Muscle layer of colon (tissue), 2 donors: ENCODE data around the gene CREB3.

Source experiments
- H3K27ac ChIP-seq: one replicate; pipeline ENCODE4 v1.7.0; 2013; ENCODE audit warnings: low read depth, mild to moderate bottlenecking, low read length, moderate library complexity
- H3K27me3 ChIP-seq, 2 donors: one replicate each; pipeline ENCODE4 v1.7.0; 2013; ENCODE audit warnings: low read length in 2 of 2, mild to moderate bottlenecking in 2 of 2; ENCODE audit not compliant: insufficient read depth in 2 of 2, control insufficient read depth in 1 of 2
- H3K36me3 ChIP-seq: one replicate; pipeline ENCODE4 v1.7.0; 2013; ENCODE audit warnings: mild to moderate bottlenecking, low read length; ENCODE audit not compliant: insufficient read depth
- H3K4me1 ChIP-seq: one replicate; pipeline ENCODE4 v1.7.0; 2013; ENCODE audit warnings: mild to moderate bottlenecking, low read length; ENCODE audit not compliant: insufficient read depth
- H3K4me3 ChIP-seq, 2 donors: one replicate each; pipeline ENCODE4 v1.7.0; 2013; ENCODE audit warnings: low read length in 2 of 2, low read depth in 1 of 2, mild to moderate bottlenecking in 1 of 2, moderate library complexity in 1 of 2
- H3K9ac ChIP-seq: one replicate; pipeline ENCODE4 v1.7.0; 2013; ENCODE audit warnings: low read length
- H3K9me3 ChIP-seq: one replicate; pipeline ENCODE4 v1.7.0; 2013; ENCODE audit warnings: mild to moderate bottlenecking, low read length
- donor health status: abdominal sarcoma.
- donor health status: Adenocarcinoma of cecum.

Gene CREB3

GRCh38 chr9:35741740-35742139 is 9.3 kb downstream of the CREB3 start:
- H3K9me3 ChIP-seq = no peaks in the 10 kb centered on the region
- H3K9ac ChIP-seq = no peak overlapping the region
- H3K27me3 ChIP-seq = no peaks in the 10 kb centered on the region
- H3K4me1 ChIP-seq = peaks cover 13% of the 10 kb centered on the region
- no peak overlapping the region for H3K27ac ChIP-seq
- H3K4me3 ChIP-seq = no peak overlapping the region
- peaks cover 83% of the 10 kb centered on the region for H3K36me3 ChIP-seq

GRCh38 chr9:35743452-35743851 is 11.0 kb downstream of the CREB3 start:
- no peak overlapping the region for H3K4me3 ChIP-seq
- H3K9me3 ChIP-seq = no peaks in the 10 kb centered on the region
- H3K36me3 ChIP-seq = peaks cover 66% of the 10 kb centered on the region
- H3K4me1 ChIP-seq = peaks cover 23% of the 10 kb centered on the region
- H3K27me3 ChIP-seq = no peaks in the 10 kb centered on the region
- H3K27ac ChIP-seq = peak overlapping the region; percentile 24
- no peak overlapping the region for H3K9ac ChIP-seq

- H3K9me3 ChIP-seq = no peaks in the 10 kb centered on the region
- no peak overlapping the region for H3K4me3 ChIP-seq
- peaks cover 23% of the 10 kb centered on the region for H3K4me1 ChIP-seq
- H3K9ac ChIP-seq = no peak overlapping the region
- peak overlapping the region; percentile 24 for H3K27ac ChIP-seq
- H3K27me3 ChIP-seq = no peaks in the 10 kb centered on the region
- peaks cover 61% of the 10 kb centered on the region for H3K36me3 ChIP-seq
These were observed 11.5 kb downstream of the CREB3 start for GRCh38 chr9:35743880-35744518.

GRCh38 chr9:35745569-35745968 is 13.1 kb downstream of the CREB3 start:
- Histone ChIP-seq H3K36me3 (peaks cover 46% of the 10 kb centered on the region), H3K27ac (no peak overlapping the region), H3K9me3 (no peaks in the 10 kb centered on the region), H3K9ac (peak overlapping the region; percentile 4), H3K4me1 (peaks cover 32% of the 10 kb centered on the region), H3K27me3 (no peaks in the 10 kb centered on the region), H3K4me3 (peak overlapping the region in 1 of 2 donors; percentile 48)

GRCh38 chr9:35746583-35746982 is 14.1 kb downstream of the CREB3 start:
- no peaks in the 10 kb centered on the region for H3K27me3 ChIP-seq
- peaks cover 48% of the 10 kb centered on the region for H3K36me3 ChIP-seq
- peaks cover 32% of the 10 kb centered on the region for H3K4me1 ChIP-seq
- peak overlapping the region; percentile 67 for H3K27ac ChIP-seq
- peak overlapping the region; percentile 91 to 94 for H3K4me3 ChIP-seq
- no peaks in the 10 kb centered on the region for H3K9me3 ChIP-seq
- H3K9ac ChIP-seq = peak overlapping the region; percentile 91

- Histone ChIP-seq H3K9ac (peak overlapping the region; percentile 91), H3K9me3 (no peaks in the 10 kb centered on the region), H3K4me3 (peak overlapping the region; percentile 91 to 94), H3K27me3 (no peaks in the 10 kb centered on the region), H3K36me3 (peaks cover 48% of the 10 kb centered on the region), H3K4me1 (peaks cover 32% of the 10 kb centered on the region), H3K27ac (peak overlapping the region; percentile 93)
These were observed 15.9 kb downstream of the CREB3 start for GRCh38 chr9:35748242-35748857.

- peak within 1 kb of the TSS; percentile 91 for H3K9ac ChIP-seq
- no peaks in the 10 kb centered on the region for H3K9me3 ChIP-seq
- no peaks in the 10 kb centered on the region for H3K27me3 ChIP-seq
- H3K27ac ChIP-seq = peak within 1 kb of the TSS; percentile 93
- H3K36me3 ChIP-seq = peaks cover 48% of the 10 kb centered on the region
- H3K4me1 ChIP-seq = peaks cover 32% of the 10 kb centered on the region
- peak within 1 kb of the TSS; percentile 91 to 94 for H3K4me3 ChIP-seq
These were observed 16.5 kb downstream of the CREB3 start, which contains the start of the genes GBA2 and RGP1 for GRCh38 chr9:35748858-35749514. GBA2 (minus strand) TSS chr9:35749228; CDS start chr9:35748704, 524 bp downstream. RGP1 (plus strand) TSS chr9:35749287; CDS start chr9:35749756, 469 bp downstream.

- Histone ChIP-seq H3K4me3 (peak overlapping the region; percentile 91 to 94), H3K27ac (peak overlapping the region; percentile 89), H3K36me3 (peaks cover 41% of the 10 kb centered on the region), H3K27me3 (no peaks in the 10 kb centered on the region), H3K9me3 (no peaks in the 10 kb centered on the region), H3K4me1 (peaks cover 32% of the 10 kb centered on the region), H3K9ac (peak overlapping the region; percentile 89)
These were observed 17.2 kb downstream of the CREB3 start for GRCh38 chr9:35749515-35750255.

GRCh38 chr9:35750256-35750531 is 17.7 kb downstream of the CREB3 start:
- H3K27ac ChIP-seq = peak overlapping the region; percentile 89
- H3K4me1 ChIP-seq = peaks cover 32% of the 10 kb centered on the region
- no peaks in the 10 kb centered on the region for H3K9me3 ChIP-seq
- peak overlapping the region; percentile 89 for H3K9ac ChIP-seq
- peak overlapping the region; percentile 91 to 94 for H3K4me3 ChIP-seq
- H3K27me3 ChIP-seq = no peaks in the 10 kb centered on the region
- peaks cover 39% of the 10 kb centered on the region for H3K36me3 ChIP-seq

- H3K27me3 ChIP-seq = no peaks in the 10 kb centered on the region
- H3K9ac ChIP-seq = no peak overlapping the region
- peaks cover 26% of the 10 kb centered on the region for H3K4me1 ChIP-seq
- peaks cover 35% of the 10 kb centered on the region for H3K36me3 ChIP-seq
- H3K27ac ChIP-seq = no peak overlapping the region
- no peaks in the 10 kb centered on the region for H3K9me3 ChIP-seq
- peak overlapping the region in 1 of 2 donors; percentile 8 for H3K4me3 ChIP-seq
These were observed 21.0 kb downstream of the CREB3 start for GRCh38 chr9:35753466-35753865.

- Histone ChIP-seq H3K4me1 (peaks cover 32% of the 10 kb centered on the region), H3K27me3 (no peaks in the 10 kb centered on the region), H3K36me3 (peaks cover 35% of the 10 kb centered on the region), H3K9me3 (no peaks in the 10 kb centered on the region), H3K27ac (no peak within 1 kb of the TSS), H3K9ac (no peak within 1 kb of the TSS), H3K4me3 (peak within 1 kb of the TSS in 1 of 2 donors; percentile 8)
These were observed 21.8 kb downstream of the CREB3 start, which contains the start of gene MSMP for GRCh38 chr9:35754264-35754663. MSMP (minus strand) TSS chr9:35754276; CDS start chr9:35754129, 147 bp downstream.
